HG02852 (cell line): ENCODE results near the gene ABCA2.
"Not testable (repeated sequence)": the region's sequence is repeated elsewhere in the genome, so short reads cannot be mapped to it uniquely, and the experiment has no call there.

Experiments
- ATAC-seq: cut with Tn5 transposase; IDR thresholded peaks from one replicate; pipeline ENCODE4 v1.9.1; 2021; ENCODE audit warnings: mild to moderate bottlenecking, moderate library complexity; ENCODE audit not compliant: unreplicated experiment

Gene ABCA2

GRCh38 chr9:137063311-137064026 is 35.4 kb upstream of the ABCA2 start:
- no peak for ATAC-seq

GRCh38 chr9:137062798-137063197 is 34.8 kb upstream of the ABCA2 start:
- not testable (repeated sequence) for ATAC-seq

DNA sequence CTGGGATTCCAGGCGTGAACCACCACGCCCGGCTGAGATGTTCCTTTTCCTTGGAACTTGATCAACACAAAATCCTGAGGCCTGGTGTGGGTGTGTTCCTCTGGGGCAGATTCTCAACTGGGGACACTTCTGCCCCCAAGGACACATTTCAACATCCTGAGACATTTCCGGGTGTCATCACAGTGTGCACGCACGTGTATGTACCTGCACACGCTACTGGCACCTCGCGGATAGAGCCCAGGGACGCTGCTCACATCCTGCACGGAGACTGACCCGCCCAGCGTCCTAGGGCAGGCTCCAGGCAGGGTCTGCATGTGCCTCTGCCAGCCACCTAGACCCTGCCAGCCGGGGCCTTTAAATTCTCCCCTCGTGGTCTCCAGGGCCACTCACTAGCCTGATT is 34.3 kb upstream of the ABCA2 start:
- no peak for ATAC-seq

GRCh38 chr9:137058521-137059234 is 30.6 kb upstream of the ABCA2 start:
- ATAC-seq: no peak

- ATAC-seq: no peak
Observed at GRCh38 chr9:137057545-137057944, 29.5 kb upstream of the ABCA2 start.

- no peak for ATAC-seq
Observed at GRCh38 chr9:137056739-137057415, 28.8 kb upstream of the ABCA2 start.

- no peak for ATAC-seq
Observed at GRCh38 chr9:137055385-137056364, 27.6 kb upstream of the ABCA2 start.

DNA sequence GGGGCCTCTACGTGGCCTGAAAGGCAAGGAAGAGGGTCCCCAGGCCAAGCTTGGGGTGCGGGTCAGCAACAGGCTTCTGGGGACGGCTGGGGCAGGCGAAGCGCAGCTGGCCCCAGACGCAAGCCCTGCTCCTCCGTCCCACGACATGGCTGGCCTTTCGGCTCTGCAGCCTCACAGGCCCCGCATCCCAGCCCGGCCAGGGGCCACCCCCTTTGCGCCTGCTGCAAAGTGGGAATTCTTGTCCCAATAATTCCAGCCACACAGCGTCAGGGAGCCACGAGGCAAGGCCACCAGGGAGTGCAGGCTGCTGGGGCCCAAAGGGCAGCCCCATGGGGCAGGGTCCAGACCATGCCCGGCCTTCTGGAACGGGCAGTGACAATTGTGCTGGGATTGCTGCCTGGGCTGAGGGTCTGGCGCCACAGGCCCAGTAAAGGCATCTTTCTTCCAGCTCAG is 26.9 kb upstream of the ABCA2 start:
- ATAC-seq: no peak

GRCh38 chr9:137053944-137054931 is 26.2 kb upstream of the ABCA2 start, which contains the start of gene ENTPD2:
ENTPD2 (minus strand) TSS chr9:137054061; CDS start chr9:137053997, 64 bp downstream.
- ATAC-seq: no peak

GRCh38 chr9:137052998-137053943 is 25.2 kb upstream of the ABCA2 start:
- no peak for ATAC-seq

GRCh38 chr9:137052293-137052692 is 24.3 kb upstream of the ABCA2 start:
- no peak for ATAC-seq

DNA sequence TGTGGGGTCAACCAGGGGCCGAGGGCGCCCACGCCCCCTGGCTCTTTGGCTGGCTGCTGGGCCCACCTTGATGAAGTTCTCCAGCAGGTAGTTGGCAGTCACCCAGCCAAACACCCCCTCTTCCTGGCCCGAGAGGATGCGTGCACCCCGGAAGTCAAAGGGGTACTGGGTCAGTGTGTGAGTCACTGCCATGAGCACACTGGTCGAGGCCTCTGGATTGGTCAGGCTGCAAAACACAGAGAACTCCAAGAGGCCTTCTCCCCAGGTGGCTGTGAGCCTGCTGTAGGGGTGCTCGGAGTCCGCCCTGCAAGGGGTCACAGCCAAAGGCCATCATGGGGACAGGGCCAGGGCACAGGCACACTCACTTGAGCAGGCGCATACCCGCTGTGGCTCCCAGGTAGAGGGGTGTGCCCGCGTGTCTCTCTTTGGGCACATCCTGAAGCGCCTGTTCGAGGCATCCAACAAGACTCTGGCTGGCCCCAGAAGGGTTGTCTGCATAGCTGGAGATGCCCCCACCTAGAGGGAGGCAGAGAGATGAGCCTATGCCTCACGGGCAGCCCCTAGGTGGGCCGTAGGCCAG is 23.2 kb upstream of the ABCA2 start:
- ATAC-seq: no peak

DNA sequence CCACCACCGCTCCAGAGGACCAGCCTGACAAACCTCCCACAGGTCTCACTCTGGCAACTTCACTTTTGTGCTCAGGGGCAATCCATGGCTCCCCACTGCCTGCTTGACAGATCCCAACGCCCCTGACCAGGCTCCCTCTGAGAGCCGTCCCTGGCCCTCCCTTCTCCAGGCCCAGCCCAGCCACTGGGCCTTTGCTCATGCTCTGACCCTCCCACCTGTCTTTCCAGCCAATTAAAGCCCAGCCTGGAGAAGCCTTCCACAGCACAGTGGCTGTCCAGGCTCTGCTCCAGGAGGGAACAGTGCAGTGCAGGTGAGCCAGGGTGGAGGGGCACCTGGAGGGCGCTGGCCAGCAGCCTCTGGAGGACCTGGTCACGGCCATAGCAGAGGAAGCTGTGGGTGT is 22.5 kb upstream of the ABCA2 start:
- no peak for ATAC-seq

DNA sequence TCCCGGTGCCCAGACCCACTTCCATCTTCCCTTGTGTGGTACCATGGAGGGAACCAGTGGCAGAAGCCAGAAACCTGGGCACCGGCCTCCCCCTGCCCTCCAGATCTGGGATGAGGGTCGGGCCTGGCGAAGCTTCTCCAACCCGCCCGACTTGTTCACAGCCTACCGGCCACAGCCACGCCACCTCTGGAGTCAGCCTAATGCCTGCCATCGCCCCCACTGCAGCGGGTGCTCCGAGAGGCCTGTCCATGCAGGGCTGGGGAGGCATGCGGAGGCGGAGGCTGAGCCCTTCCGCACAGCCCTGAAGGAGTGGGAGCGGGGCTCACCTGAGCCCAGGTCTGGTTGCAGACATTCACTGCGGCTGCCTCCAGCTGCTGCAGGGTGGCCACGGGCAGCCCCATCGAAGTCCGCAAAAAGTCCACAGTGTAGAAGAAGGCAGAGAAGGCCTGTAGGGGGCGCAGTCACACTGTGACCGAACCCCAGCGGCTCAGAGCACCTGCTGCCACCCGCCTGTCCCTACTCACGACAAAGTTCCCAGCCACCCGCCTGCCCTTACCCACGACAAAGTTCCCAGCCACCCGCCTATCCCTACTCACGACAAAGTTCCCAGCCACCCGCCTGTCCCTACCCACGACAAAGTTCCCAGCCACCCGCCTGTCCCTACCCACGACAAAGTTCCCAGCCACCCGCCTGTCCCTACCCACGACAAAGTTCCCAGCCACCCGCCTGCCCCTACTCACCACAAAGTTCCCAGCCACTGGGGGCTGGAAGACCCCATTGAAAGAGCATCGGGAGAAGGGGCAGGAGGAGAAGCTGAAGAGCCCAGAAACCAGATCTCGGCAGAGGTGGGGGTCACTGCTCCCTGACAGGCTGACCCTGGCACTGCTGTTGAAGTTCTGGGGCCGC is 21.8 kb upstream of the ABCA2 start:
- ATAC-seq: no peak

DNA sequence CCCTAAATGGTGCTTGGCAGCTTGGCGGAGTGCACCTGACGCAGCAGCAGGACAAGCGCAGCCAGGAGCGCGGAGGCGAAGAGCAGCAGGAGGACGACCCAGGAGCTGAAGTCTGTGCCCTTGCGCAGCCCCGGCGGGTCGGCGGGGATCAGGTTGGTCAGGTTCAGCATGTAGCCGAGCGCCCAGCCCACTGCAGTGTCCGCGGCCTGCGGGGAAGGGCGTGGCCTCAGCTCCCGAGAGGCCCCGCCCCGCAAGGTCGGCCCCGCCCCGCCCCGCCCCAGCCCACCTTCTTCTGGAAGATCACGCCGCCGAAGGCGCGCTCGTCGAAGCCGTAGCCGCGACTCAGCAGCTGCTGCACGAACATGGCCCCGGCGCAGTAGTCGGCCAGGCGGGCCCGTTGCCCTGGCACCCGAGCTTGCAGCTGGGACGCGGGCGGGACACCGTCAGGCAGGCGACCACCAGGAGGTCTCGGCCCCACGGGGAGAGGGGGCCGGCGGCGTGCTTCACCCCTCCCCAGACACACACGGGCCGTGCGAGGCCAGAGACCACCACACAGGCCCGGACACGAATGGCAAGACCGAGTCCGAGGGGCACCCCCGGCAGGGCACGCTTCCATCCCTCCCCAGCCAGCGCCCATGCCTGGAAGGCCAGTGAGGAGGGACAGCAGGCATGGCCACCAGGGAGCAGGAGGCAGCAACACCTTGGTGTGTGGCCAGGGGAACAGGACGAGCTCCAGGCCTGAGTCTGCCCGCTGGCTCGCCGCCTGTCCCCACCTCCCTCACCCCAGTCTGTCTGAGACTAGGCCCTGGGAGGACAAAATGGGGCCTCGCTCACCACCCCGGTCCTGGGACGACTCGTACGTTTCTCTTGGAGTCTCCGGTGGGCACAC is 20.9 kb upstream of the ABCA2 start:
- ATAC-seq: no peak
